ENCODE measurements around the gene MRPL42.
"Not testable (repeated sequence)": the region's sequence is repeated elsewhere in the genome, so short reads cannot be mapped to it uniquely, and the experiment has no call there.

The MRPL42 gene

DNA sequence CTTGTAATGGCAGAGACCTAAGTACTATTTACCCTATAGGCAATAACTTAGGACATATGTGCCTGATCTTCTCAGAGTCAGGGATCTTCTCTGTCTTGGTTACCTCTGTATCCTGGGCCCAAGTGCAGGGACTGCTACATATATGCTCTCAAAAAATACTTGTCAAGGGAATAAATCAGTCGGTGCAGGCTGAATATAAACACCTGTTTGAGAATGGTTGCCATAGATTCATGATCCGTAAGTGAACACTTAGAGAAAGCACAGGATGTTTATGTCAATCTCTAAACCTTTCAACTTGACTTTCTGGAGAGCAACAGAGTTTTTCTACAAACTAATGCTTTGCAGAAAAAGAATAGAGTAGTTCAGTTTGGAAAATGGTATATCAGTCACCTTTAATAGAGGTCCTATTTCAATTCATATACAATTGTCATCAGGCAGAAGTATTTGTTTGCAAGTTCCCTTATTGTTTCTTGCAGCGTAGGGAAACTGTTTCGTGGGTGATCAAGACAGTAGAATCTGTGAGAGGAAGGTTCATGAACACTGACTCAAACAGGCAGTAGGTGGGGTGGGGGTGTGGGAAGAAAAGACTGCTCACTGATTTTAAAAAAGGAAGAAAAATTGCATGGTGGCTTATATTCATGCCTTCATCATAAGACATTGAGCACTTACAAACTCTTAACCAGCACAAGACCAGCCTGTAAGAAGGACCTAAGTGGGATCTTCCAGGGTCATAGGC is 19.6 kb upstream of the MRPL42 start:
- DNase-seq: no peak

DNA sequence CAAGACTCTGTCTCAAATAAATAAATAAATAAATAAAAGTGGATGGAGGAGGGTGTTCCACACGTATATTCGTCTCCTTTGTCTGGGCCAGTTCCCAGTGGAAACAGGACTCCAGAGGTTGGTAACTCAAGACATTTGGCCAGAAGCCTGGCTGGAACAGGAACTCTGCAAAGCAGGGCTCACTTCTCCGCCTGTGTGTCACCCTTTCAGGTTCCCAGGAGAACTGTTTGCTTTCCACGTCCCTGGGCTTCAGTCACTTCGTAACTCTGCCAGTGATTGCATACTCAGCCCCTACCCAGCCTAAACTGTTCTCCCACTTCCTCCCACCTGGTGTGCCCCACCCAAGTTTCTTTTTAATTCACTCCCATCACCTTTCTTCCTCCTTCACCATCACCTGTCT is 18.5 kb upstream of the MRPL42 start:
- DNase-seq: no peak

DNA sequence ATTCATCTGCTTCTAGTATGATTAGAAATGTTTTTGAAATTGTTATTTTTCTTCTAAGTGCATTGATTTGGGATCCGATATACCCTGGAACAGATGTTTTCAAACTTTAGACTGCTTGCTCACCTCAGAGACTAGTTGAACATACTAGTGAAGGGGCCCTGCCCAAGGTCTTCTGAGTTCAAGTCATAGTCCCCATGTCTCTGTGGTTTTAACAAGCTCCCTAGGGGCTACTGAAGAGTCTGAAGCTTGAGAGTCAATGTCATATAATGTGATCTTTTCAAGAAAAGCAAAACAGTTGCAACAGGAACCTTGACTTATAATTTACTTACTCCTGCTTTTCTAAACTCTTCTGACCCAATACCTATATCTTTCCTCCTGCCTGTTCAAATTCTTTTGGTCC is 18.0 kb upstream of the MRPL42 start:
- no peak for DNase-seq

DNA sequence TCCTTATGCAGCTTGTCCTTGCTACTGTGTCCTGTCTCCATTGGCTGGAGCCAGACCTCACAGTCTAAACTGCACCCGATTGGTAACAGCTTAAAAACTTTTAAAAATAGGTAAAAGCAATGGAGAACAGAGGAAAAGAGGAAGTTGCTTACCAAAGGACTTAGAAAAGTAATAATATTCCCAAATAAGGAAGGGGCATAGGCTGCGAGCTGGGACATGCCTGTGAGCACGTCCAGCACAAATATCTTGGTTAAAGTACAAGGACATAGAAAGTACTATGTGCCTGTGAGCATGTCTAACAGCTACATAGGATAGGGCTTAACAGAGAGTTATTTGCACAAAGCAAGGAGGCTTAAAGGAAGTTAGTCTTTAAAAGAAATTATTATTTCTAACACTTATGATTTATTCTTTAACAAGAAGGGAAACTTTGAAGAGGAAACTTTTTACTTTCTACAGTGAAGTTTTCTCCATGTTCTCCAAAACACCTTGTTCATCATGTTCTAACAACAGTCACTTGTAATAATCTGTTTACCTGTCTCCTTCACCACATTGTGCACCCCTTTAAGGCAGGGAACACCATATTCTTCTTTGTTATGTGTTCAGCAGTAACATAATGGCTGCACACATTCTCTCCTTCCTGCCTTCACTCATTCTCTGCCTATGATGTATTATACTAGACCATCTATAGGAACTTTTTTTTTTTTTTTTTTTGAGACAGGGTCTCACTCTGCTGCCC is 15.7 kb upstream of the MRPL42 start:
- no peak for DNase-seq

DNA sequence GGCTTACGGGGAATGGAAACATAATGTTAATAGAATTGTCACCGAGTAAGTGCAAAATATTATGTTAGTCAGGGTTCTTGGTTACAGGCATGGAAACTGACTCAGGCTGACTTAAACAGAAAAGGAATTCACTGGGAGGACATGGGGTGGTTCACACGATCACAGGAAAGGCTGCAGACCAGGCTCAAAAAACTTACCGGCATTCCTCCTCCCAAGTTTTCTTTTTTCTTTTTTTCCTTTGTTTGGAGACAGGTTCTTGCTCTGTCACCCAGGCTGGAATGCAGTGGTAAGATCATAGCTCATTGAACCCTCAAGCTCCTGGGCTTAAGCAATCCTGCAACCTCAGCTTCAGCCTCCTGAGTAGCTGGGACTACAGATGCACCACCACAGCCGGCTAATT is 13.7 kb upstream of the MRPL42 start:
- peak; percentile 63 for DNase-seq

DNA sequence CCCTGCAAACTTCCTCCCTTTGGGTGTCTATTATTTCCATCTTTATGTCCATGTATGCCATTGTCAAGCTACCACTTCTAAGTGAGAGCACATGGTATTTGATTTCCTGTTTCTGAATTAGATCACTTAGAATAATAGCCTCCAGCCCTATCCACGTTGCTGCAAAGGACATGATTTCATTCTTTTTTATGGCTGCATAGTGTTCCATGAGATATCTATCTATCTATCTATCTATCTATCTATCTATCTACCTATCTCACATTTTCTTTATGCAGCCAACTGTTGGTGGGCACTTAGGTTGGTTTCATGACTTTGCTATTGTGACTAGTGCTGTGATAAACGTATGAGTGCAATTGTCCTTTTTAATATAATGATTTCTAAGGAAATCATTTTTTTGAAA is 11.2 kb upstream of the MRPL42 start:
- DNase-seq: no peak

DNA sequence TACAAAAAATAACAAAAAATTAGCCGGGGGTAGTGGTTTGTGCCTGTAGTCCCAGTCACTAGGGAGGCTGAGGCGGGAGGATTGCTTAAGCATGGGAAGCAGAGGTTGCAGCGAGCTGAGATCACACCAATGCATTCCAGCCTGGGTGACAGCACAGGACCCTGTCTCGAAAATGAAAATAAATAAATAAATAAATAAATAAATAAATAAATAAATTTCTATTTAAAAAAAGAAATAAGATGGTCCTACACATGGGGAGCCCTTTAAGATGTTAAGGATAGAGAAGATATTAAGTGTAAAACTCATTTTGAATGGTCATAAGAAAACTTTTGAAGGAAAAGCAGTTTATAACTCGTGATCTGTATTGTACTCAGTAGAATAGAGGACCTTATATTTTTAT is 8.2 kb upstream of the MRPL42 start:
- DNase-seq: no peak

DNA sequence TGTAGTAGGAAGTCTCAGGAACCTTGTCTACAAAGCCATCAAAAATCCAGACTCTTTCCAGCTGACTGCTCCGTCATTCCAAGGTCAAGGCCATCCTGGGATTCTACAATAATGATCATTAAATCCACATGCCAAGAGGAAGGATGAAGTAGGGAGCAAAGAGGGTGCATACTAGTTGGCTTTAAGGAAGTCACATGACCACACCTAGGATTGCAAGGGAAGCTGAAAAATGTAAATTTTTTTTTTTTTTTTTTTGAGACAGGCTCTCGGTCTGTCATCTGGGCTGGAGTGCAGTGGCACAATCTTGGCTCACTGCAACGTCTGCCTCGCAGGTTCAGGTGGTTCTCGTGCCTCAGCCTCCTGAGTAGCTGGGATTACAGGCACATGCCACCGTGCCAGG is 7.3 kb upstream of the MRPL42 start:
- no peak for DNase-seq

DNA sequence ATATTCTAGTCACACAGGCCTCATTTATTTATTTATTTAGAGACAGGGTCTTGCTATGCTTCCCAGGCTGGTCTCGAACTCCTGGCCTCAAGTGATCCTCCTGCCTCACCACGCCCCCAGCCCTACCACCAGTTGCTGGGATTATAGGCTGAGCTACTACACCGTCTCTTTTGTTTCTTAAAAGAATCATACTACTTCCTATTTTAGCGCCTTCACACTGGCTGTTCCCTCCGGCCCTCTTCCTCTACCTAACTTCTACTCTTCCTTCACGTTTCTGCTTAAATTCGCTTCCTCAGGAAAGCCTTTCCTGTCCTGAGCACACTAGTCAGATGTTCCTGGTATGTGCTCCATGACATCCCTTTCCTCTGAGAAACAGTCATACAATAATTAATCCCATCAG is 6.4 kb upstream of the MRPL42 start:
- DNase-seq: no peak

DNA sequence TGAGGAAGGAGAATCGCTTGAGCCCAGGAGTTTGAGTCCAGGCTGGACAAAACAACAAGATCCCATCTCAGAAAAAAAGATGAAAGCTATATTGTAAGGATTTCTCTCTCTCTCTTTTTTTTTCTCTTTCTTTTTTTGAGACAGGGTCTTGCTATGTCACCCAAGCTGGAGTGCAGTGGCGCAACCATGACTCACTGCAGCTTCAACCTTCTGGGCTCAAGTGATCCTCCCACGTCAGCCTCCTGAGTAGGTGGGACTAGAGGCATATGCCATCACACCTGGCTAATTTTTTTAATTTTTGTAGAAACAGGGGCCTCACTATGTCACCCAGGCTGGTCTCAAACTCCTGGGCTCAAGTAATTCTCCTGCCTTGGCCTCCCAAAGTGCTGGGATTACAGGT is 5.8 kb upstream of the MRPL42 start:
- no peak for DNase-seq

DNA sequence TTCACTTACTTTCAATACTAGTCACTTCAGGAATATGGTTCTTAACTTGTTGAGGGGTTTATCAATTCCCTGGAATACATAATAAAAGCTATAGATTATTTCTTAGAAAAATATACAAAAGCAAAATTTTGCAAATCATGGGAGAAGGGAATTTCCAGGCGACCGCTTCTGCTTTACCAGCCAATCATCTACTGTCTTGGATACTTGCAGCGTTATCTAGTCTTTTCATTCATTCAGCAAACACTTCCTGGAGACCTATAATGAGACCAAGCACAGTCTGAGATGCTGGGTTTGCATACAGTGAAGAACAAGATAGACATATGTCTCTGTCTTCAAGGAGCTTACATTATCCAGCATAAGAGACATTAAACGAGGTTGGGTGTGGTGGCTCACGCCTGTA is 1.5 kb upstream of the MRPL42 start:
- DNase-seq: no peak

DNA sequence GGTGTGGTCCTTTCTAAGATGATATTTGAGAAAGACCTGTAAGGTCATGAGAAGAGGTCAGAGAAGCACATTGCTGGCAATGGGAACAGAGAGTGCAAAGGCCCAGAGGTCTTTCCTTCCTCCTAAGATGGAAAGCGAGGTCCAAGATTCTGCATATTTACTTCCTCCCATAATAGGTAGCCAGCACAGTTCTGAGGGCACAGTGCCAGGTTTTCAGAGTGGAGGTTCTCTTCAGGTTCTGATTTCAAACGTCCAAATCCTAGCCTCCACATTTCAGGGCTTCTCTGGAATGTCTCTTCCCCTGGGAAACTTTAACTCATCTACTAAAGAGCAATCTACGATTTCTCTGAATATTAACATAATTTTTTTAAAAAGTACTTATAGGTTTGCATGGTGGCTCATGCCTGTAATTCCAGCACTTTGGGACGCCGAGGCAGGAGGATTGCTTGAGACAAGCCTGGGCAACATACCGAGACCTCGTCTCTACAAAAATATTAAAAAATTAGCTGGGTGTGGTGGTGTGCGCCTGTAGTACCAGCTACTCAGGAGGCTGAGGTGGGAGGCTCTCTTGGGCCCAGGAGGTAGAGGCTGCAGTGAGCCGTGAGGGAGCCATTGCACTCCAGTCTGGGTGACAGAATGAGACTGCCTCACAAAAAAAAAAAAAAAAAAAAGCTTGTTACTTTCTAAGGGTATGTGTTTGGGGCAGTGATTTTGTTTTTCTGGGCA is 526 bp upstream of the MRPL42 start:
- DNase-seq: no peak

DNA sequence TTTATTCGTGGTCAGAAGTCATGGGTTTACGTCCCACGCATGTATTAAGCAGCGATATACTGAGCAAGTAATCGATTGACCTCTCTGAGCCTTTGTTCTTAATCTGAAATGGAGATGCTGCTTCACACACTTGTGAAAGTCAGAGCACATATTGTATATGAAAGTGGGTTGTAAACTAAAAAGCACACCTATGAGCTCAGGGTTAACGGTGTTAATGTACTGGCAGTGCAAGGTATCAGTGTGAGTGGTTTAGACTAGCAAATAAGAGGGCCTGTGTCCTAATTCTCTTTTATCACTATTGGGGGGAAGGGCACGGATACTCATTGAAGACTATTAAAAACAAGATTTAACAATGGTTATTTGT is 676 bp downstream of the MRPL42 start:
- DNase-seq: no peak

DNA sequence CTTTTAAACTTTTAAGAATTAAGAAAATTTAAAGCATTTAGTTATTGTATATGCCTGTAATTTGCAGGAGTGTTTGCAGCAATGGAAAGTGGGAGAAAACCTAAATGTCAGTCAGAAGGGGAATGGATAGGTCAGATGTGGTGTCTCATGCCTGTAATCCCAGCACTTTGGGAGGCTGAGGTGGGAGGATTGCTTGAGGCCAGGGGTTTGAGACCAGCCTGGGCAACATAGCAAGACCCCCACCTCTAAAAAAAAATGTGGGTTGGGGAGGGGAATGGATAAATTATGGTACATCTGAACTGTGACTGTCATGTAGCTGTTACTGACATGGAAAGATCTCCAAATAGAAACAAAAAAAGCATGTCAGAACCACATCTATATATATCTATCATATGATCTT is 2.1 kb downstream of the MRPL42 start:
- DNase-seq: no peak

DNA sequence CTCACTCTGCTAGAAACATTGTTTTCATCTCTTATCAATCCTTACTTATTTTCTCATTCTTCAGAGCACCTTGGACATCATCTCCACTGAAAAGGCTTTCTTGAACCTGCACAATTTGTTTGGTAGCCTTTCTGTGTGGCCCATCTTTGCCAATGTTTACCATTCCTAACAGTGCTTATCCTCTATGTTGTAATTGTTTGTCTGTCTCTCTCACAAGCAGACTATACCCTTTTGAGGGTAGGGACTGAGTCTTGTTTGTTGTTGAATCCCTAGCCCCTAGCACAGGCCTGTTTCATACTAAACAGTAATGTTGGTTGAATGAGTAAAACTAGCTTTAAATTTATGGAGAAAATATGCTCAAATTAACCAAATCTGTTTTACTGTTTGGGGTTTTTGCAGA is 9.2 kb downstream of the MRPL42 start:
- DNase-seq: no peak

DNA sequence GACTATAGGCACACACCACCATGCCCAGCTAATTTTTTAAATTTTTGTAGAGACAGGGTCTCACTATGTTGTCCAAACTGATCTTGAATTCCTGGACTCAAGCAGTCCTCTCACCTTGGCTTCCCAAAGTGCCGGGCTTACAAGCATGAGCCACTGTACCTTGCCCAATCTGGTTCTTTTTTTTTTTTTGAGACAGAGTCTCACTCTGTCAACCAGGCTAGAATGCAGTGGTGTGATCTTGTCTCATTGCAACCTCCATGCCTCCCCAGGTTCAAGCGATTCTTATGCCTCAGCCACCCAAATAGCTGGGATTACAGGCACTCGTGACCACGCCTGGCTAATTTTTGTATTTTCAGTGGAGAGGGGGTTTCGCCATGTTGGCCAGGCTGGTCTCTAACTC is 15.4 kb downstream of the MRPL42 start:
- no peak for DNase-seq

DNA sequence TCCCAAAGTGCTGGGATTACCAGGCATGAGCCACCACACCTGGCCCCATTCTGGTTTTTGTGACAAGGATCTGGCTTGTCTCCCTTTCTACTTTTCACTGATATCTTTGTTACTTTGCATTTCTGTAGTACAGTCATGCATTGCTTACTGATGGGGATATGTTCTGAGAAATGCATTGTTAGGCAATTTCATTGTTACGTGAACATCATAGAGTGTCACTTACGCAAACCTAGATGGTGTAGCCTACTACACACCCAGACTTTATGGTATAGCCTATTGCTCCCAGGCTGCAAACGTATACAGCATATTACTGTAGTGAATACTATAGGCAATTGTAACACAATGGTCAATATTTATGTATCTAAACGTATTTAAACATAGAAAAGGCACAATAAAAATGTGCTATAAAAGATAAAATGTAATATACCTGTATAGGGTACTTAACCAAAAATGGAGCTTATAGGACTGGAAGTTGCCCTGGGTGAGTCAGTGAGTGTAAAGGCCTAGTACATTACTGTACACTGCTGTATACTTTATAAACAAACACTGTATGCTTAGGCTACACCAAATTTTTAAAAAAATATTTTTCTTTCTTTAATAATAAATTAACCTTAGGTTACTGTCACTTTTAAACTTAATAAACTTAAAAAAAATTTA is 16.0 kb downstream of the MRPL42 start:
- DNase-seq: no peak

DNA sequence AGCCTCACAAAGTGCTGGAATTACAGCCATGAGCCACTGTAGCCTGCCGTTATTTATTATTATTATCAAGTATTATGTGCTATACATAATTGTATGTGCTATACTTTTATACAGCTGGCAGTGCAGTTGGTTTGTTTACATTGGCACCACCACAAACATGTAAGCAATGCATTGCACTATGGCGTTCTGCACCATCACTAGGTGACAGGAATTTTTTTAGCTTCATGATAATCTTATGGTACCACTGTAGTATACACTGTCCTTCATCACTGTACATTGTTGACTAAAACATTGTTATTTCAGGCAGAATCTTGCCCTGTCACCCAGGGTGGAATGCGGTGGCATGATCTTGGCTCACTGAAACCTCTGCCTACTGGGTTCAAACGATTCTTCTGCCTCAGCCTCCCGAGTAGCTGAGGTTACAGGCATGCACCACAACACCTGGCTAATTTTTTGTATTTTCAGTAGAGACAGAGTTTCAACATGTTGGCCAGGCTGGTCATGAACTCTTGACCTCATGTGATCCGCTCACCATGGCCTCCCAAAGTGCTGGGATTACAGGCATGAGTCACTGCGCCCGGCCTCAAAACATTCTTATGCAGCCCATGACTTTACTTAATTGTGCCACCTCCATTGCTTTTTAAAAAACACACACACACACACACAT is 17.1 kb downstream of the MRPL42 start:
- peak; percentile 65 for DNase-seq

DNA sequence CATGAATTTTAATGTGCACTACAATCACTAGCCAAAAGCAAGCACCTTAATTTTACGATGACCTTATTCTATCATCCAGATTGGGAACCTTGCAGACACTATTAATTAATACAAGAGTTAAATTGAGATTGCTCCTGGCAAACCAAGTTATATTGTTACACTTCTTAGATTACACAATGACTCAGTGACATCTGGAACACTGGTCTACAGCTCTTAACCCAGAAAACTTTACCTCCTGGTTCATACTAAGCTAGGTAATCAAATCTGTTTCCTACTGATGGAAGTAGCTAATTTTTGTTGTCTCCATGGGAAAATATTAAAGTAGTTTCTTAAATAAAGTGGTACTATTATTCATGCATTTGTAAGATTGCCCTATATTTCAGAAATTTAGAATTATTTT is 25.5 kb downstream of the MRPL42 start:
- DNase-seq: not testable (repeated sequence)

DNA sequence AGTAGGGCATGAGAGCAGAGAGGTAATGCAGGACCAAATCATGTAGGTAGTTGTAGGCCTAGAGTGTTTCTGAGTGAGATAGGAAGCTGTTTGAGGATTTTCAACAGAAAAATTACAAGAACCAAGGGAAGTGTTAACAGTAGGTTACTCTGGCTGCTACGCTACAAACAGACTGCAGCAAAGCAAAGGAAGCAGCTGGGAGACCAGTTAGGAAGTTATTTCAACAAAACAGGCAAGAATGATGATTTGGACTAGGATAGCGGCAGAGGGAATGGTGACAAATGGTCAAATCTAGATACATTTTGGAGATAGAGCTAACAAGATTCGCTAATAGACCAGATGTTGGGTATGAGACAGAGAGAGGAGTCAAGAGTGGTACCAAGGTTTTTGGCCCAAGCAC is 26.8 kb downstream of the MRPL42 start:
- DNase-seq: no peak

DNA sequence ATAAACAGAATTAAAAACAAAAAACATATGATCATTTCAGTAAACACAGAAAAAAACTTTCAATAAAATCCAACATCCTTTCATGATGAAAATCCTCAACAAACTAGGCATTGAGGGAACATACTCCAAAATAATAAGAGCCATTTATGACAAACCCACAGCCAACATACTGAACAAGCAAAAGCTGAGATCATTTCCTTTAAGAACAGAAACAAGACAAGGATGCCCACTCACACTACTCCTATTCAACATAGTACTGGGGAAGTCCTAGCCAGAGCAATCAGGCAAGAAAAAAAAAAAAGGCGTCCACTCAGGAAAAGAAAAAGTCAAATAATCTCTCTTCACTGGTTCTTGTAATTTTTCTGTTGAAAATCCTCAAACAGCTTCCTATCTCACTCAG is 30.1 kb downstream of the MRPL42 start:
- no peak for DNase-seq

DNA sequence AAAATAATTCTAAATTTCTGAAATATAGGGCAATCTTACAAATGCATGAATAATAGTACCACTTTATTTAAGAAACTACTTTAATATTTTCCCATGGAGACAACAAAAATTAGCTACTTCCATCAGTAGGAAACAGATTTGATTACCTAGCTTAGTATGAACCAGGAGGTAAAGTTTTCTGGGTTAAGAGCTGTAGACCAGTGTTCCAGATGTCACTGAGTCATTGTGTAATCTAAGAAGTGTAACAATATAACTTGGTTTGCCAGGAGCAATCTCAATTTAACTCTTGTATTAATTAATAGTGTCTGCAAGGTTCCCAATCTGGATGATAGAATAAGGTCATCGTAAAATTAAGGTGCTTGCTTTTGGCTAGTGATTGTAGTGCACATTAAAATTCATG is 31.5 kb downstream of the MRPL42 start:
- not testable (repeated sequence) for DNase-seq

DNA sequence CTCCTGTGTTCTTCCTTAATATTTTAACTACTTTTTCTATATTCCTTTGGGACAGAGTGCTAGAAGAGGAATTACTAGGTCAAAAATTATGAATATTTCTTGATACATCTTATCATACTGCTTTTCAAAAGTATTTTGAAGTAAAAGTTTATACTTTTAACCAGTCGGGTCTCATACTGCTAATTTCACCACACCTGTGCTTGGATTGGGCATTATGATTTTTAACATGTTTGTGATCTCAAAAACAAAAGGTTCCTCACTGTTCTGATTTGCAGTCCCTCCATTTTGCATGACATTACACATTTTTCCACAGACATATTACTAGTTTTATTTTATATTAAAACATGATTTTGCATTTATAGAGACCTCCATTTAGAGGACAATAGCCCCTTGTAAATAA is 32.9 kb downstream of the MRPL42 start:
- DNase-seq: no peak
